HG03135 (cell line): Measurements from ENCODE around the gene FADS2.

ENCODE experiments used
- ATAC-seq: cut with Tn5 transposase; IDR thresholded peaks from one replicate; pipeline ENCODE4 v1.9.1; 2021; ENCODE audit warnings: mild to moderate bottlenecking, moderate library complexity; ENCODE audit not compliant: unreplicated experiment

The FADS2 gene

GRCh38 chr11:61795459-61795858 lies 32.6 kb upstream of the FADS2 start:
- no peak for ATAC-seq

- ATAC-seq: no peak
These were observed 32.1 kb upstream of the FADS2 start for GRCh38 chr11:61795876-61796526.

- no peak for ATAC-seq
These were observed 30.7 kb upstream of the FADS2 start for GRCh38 chr11:61797263-61797944.

- no peak for ATAC-seq
These were observed 28.3 kb upstream of the FADS2 start for GRCh38 chr11:61799665-61800284.

GRCh38 chr11:61800331-61801281 lies 27.5 kb upstream of the FADS2 start:
- ATAC-seq: no peak

GRCh38 chr11:61802605-61803004 lies 25.5 kb upstream of the FADS2 start:
- ATAC-seq: no peak

- ATAC-seq: no peak
These were observed 24.0 kb upstream of the FADS2 start for GRCh38 chr11:61803889-61804647.

GRCh38 chr11:61805146-61805545 lies 23.0 kb upstream of the FADS2 start:
- ATAC-seq: no peak

GRCh38 chr11:61806785-61807184 lies 21.3 kb upstream of the FADS2 start:
- ATAC-seq: no peak

GRCh38 chr11:61810671-61811175 lies 17.4 kb upstream of the FADS2 start:
- ATAC-seq: no peak

GRCh38 chr11:61811831-61812230 lies 16.3 kb upstream of the FADS2 start:
- no peak for ATAC-seq

- no peak for ATAC-seq
These were observed 15.2 kb upstream of the FADS2 start for GRCh38 chr11:61812736-61813411.

GRCh38 chr11:61814247-61814957 lies 13.7 kb upstream of the FADS2 start:
- ATAC-seq: no peak

GRCh38 chr11:61814958-61815789 lies 12.9 kb upstream of the FADS2 start:
- ATAC-seq: peak; percentile 46

GRCh38 chr11:61815790-61816735 lies 12.0 kb upstream of the FADS2 start:
- peak; percentile 35 for ATAC-seq

- ATAC-seq: peak; percentile 38
These were observed 11.2 kb upstream of the FADS2 start, which contains the start of gene FADS1 for GRCh38 chr11:61816736-61817455. TSS of gene FADS1 (minus strand) at chr11:61817003. CDS start at chr11:61816929, 74 bp downstream.
